ELF-1 (cell line): Measurements from ENCODE around the gene FMR1.

Source experiments
- DNase-seq: peaks from one replicate; pipeline ENCODE4 v3.0.0-alpha.2; 2016; ENCODE audit warnings: low read depth, low spot score

The FMR1 gene

GRCh38 chrX:147916375-147916968 lies 4.8 kb downstream of the FMR1 start:
- DNase-seq, result no peak

- DNase-seq, result no peak
Observed at GRCh38 chrX:147917700-147918695, 6.3 kb downstream of the FMR1 start.

GRCh38 chrX:147920161-147920666 lies 8.5 kb downstream of the FMR1 start:
- no peak for DNase-seq

- DNase-seq, result no peak
Observed at GRCh38 chrX:147923605-147924004, 11.9 kb downstream of the FMR1 start.

- DNase-seq, result no peak
Observed at GRCh38 chrX:147927256-147927655, 15.5 kb downstream of the FMR1 start.

GRCh38 chrX:147933815-147934214 lies 22.1 kb downstream of the FMR1 start:
- DNase-seq, result no peak

- DNase-seq, result no peak
Observed at GRCh38 chrX:147935156-147935758, 23.5 kb downstream of the FMR1 start.

GRCh38 chrX:147945286-147945685 lies 33.6 kb downstream of the FMR1 start:
- no peak for DNase-seq

GRCh38 chrX:147948531-147948930 lies 36.8 kb downstream of the FMR1 start:
- no peak for DNase-seq

- no peak for DNase-seq
Observed at GRCh38 chrX:147950352-147950751, 38.6 kb downstream of the FMR1 start.

GRCh38 chrX:147953976-147954375 lies 42.3 kb downstream of the FMR1 start:
- no peak for DNase-seq

- no peak for DNase-seq
Observed at GRCh38 chrX:147957291-147957690, 45.6 kb downstream of the FMR1 start.

GRCh38 chrX:147958291-147958690 lies 46.6 kb downstream of the FMR1 start:
- no peak for DNase-seq

GRCh38 chrX:147960722-147961121 lies 49.0 kb downstream of the FMR1 start:
- DNase-seq, result no peak

- DNase-seq, result no peak
Observed at GRCh38 chrX:147962476-147962875, 50.8 kb downstream of the FMR1 start.

- DNase-seq, result no peak
Observed at GRCh38 chrX:147978931-147979330, 67.2 kb downstream of the FMR1 start.

GRCh38 chrX:147981038-147981752 lies 69.5 kb downstream of the FMR1 start, which contains the start of gene FMR1NB:
TSS of gene FMR1NB (plus strand) at chrX:147981337. CDS start at chrX:147981403, 66 bp downstream.
- no peak for DNase-seq
